CD8-positive, alpha-beta memory T cell (primary cell): ENCODE measurements around the gene TRAPPC13. TPM values are rescaled to one million over a fixed set of nuclear protein-coding genes. Genes with fewer than 3 reads are reported as not detected.
"Not testable (repeated sequence)": the region's sequence is repeated elsewhere in the genome, so short reads cannot be mapped to it uniquely, and the experiment has no call there.

Source experiments
- CTCF ChIA-PET: fragments of 350-600 bp; sonication (Branson Sonifier 250); formaldehyde crosslinking; loops from one replicate; lab custom pipeline; 2021; ENCODE audit warnings: antibody characterized with exemption; lab: Charles Lee
- POLR2A ChIA-PET: fragments of 350-600 bp; sonication (Branson Sonifier 250); formaldehyde crosslinking; loops from one replicate; lab custom pipeline; 2021; ENCODE audit warnings: antibody characterized with exemption; lab: Charles Lee
- DNase-seq, 5 donors: peaks; one replicate each; pipeline versions ENCODE4 v3.0.0 to v3.0.0-alpha.2; 2020 to 2022; ENCODE audit warnings: mixed read lengths in 1 of 5
- H3K27ac ChIP-seq: one replicate; pipeline ENCODE4 v1.7.0; 2013; ENCODE audit warnings: low read depth, mild to moderate bottlenecking, low read length, moderate library complexity
- H3K27me3 ChIP-seq: 2 replicates; pipeline ENCODE4 v1.7.0; 2013; ENCODE audit warnings: low read length, mild to moderate bottlenecking; ENCODE audit not compliant: insufficient read depth, poor library complexity, severe bottlenecking
- H3K36me3 ChIP-seq: 2 replicates; pipeline ENCODE4 v1.7.0; 2013; ENCODE audit warnings: mild to moderate bottlenecking, low read length, moderate library complexity; ENCODE audit not compliant: insufficient read depth
- H3K4me1 ChIP-seq: 2 replicates; pipeline ENCODE4 v1.7.0; 2013; ENCODE audit warnings: mild to moderate bottlenecking, low read length, moderate library complexity; ENCODE audit not compliant: insufficient read depth
- H3K4me3 ChIP-seq: 2 replicates; pipeline ENCODE4 v1.7.0; 2013; ENCODE audit warnings: mild to moderate bottlenecking, low read length
- H3K9me3 ChIP-seq: 2 replicates; pipeline ENCODE4 v1.7.0; 2013; ENCODE audit warnings: mild to moderate bottlenecking, low read length
- H3K27ac Mint-ChIP-seq, 8 donors: one replicate each; pipeline ENCODE4 v1.8.0; 2020 to 2021; ENCODE audit warnings: mixed read lengths in 8 of 8, mild to moderate bottlenecking in 6 of 8, inconsistent platforms in 3 of 8, moderate library complexity in 3 of 8
- H3K27me3 Mint-ChIP-seq, 2 donors: one replicate each; pipeline ENCODE4 v1.8.0; 2020 to 2021; ENCODE audit warnings: mixed read lengths in 2 of 2, mild to moderate bottlenecking in 1 of 2, moderate library complexity in 1 of 2
- H3K36me3 Mint-ChIP-seq, 3 donors: one replicate each; pipeline ENCODE4 v1.8.0; 2020 to 2021; ENCODE audit warnings: mixed read lengths in 3 of 3, inconsistent platforms in 1 of 3, mild to moderate bottlenecking in 1 of 3
- H3K4me1 Mint-ChIP-seq, 3 donors: one replicate each; pipeline ENCODE4 v1.8.0; 2020 to 2021; ENCODE audit warnings: mixed read lengths in 3 of 3, inconsistent platforms in 1 of 3, mild to moderate bottlenecking in 1 of 3
- H3K4me3 Mint-ChIP-seq, 7 donors: one replicate each; pipeline ENCODE4 v1.8.0; 2020 to 2021; ENCODE audit warnings: mixed read lengths in 7 of 7, mild to moderate bottlenecking in 6 of 7, moderate library complexity in 4 of 7, inconsistent platforms in 2 of 7
- H3K9me3 Mint-ChIP-seq, 5 donors: one replicate each; pipeline ENCODE4 v1.8.0; 2020 to 2022; ENCODE audit warnings: mixed read lengths in 5 of 5, mild to moderate bottlenecking in 3 of 5, moderate library complexity in 2 of 5, inconsistent platforms in 1 of 5
- polyA plus RNA-seq: library from polyadenylated mRNA; unstranded; fragments of 300-500 nt; fragmentation: Illumina TruSeq; gene quantifications from one replicate; pipeline ENCODE4 v1.2.3, GENCODE V29; 2021
- total RNA-seq, 2 experiments: library from RNA; stranded (reverse); gene quantifications; one replicate each; pipeline ENCODE4 v1.2.3, GENCODE V29; 2021

Gene TRAPPC13
- total and polyA plus RNA-seq, 3 experiments from 2014 or later = 15.7 to 25.2 (median 24.1) TPM

GRCh38 chr5:65647941-65648340, 23.1 kb downstream of the TRAPPC13 start:
- Mint-ChIP-seq H3K4me1 (peaks cover 0 to 1% (median 0%) of the 10 kb centered on the region in 3 donors), H3K27ac (peak overlapping the region in 2 of 8 donors; percentile 13 to 47), H3K9me3 (no peaks in the 10 kb centered on the region), H3K4me3 (no peak overlapping the region), H3K36me3 (peaks cover 0 to 53% (median 9%) of the 10 kb centered on the region in 3 donors), H3K27me3 (no peaks in the 10 kb centered on the region)
- no peak for DNase-seq
- no peaks in the 10 kb centered on the region for H3K4me1 ChIP-seq
- H3K4me3 ChIP-seq = no peak overlapping the region
- ChIA-PET POLR2A (interaction anchor here (0.5 kb wide), 1 partner anchor 335 kb away, joined by 6 read pairs; no protein-coding TSS in a partner anchor), CTCF (no interaction called here)
- H3K27me3 ChIP-seq = no peaks in the 10 kb centered on the region
- no peaks in the 10 kb centered on the region for H3K36me3 ChIP-seq
- H3K9me3 ChIP-seq = no peaks in the 10 kb centered on the region
- H3K27ac ChIP-seq = no peak overlapping the region

GRCh38 chr5:65651144-65651543, 26.3 kb downstream of the TRAPPC13 start:
- Histone ChIP-seq H3K36me3 (no peaks in the 10 kb centered on the region), H3K4me1 (no peaks in the 10 kb centered on the region), H3K27me3 (no peaks in the 10 kb centered on the region), H3K9me3 (no peaks in the 10 kb centered on the region), H3K4me3 (no peak overlapping the region), H3K27ac (no peak overlapping the region)
- no peak overlapping the region for H3K4me3 Mint-ChIP-seq
- H3K27ac Mint-ChIP-seq = no peak overlapping the region
- H3K4me1 Mint-ChIP-seq = no peaks in the 10 kb centered on the region
- no peaks in the 10 kb centered on the region for H3K9me3 Mint-ChIP-seq
- POLR2A ChIA-PET = interaction anchor here (0.6 kb wide), 1 partner anchor 315 kb away, joined by 6 read pairs; no protein-coding TSS in a partner anchor
- no peak for DNase-seq
- H3K27me3 Mint-ChIP-seq = no peaks in the 10 kb centered on the region
- CTCF ChIA-PET = no interaction called here
- H3K36me3 Mint-ChIP-seq = peaks cover 0 to 57% (median 10%) of the 10 kb centered on the region in 3 donors

- Histone ChIP-seq H3K36me3 (no peaks in the 10 kb centered on the region), H3K4me1 (no peaks in the 10 kb centered on the region), H3K27me3 (no peaks in the 10 kb centered on the region), H3K27ac (no peak overlapping the region), H3K9me3 (no peaks in the 10 kb centered on the region), H3K4me3 (no peak overlapping the region)
- DNase-seq = no peak
- Mint-ChIP-seq H3K4me3 (no peak overlapping the region), H3K27ac (no peak overlapping the region), H3K9me3 (no peaks in the 10 kb centered on the region), H3K4me1 (no peaks in the 10 kb centered on the region), H3K27me3 (no peaks in the 10 kb centered on the region), H3K36me3 (peaks cover 0 to 39% (median 11%) of the 10 kb centered on the region in 3 donors)
- ChIA-PET CTCF (no interaction called here), POLR2A (no interaction called here)
Observed at GRCh38 chr5:65654713-65655112, 29.9 kb downstream of the TRAPPC13 start.

- DNase-seq = no peak
- no peak overlapping the region for H3K4me3 Mint-ChIP-seq
- no peaks in the 10 kb centered on the region for H3K27me3 Mint-ChIP-seq
- Histone ChIP-seq H3K9me3 (no peaks in the 10 kb centered on the region), H3K4me1 (peaks cover 4% of the 10 kb centered on the region), H3K36me3 (peaks cover 6% of the 10 kb centered on the region), H3K27ac (no peak overlapping the region), H3K4me3 (no peak overlapping the region), H3K27me3 (no peaks in the 10 kb centered on the region)
- peak overlapping the region in 7 of 8 donors; percentile 19 to 85 (median 62) for H3K27ac Mint-ChIP-seq
- CTCF ChIA-PET = no interaction called here
- H3K9me3 Mint-ChIP-seq = no peaks in the 10 kb centered on the region
- H3K36me3 Mint-ChIP-seq = peaks cover 0 to 55% (median 9%) of the 10 kb centered on the region in 3 donors
- POLR2A ChIA-PET = no interaction called here
- H3K4me1 Mint-ChIP-seq = peaks cover 9 to 17% (median 11%) of the 10 kb centered on the region in 3 donors
Observed at GRCh38 chr5:65663804-65664521, 39.1 kb downstream of the TRAPPC13 start.

- ChIA-PET CTCF (no interaction called here), POLR2A (no interaction called here)
- Mint-ChIP-seq H3K27me3 (no peaks in the 10 kb centered on the region), H3K27ac (no peak overlapping the region), H3K9me3 (no peaks in the 10 kb centered on the region), H3K4me3 (no peak overlapping the region), H3K4me1 (peaks cover 6 to 10% (median 8%) of the 10 kb centered on the region in 3 donors), H3K36me3 (peaks cover 4 to 74% (median 12%) of the 10 kb centered on the region in 3 donors)
- DNase-seq = no peak
- Histone ChIP-seq H3K36me3 (peaks cover 30% of the 10 kb centered on the region), H3K4me1 (peaks cover 4% of the 10 kb centered on the region), H3K27ac (no peak overlapping the region), H3K4me3 (no peak overlapping the region), H3K27me3 (no peaks in the 10 kb centered on the region), H3K9me3 (no peaks in the 10 kb centered on the region)
Observed at GRCh38 chr5:65668696-65669095, 43.9 kb downstream of the TRAPPC13 start.

- POLR2A ChIA-PET = no interaction called here
- Mint-ChIP-seq H3K36me3 (peaks cover 8 to 88% (median 24%) of the 10 kb centered on the region in 3 donors), H3K4me3 (no peak overlapping the region), H3K4me1 (peaks cover 19 to 23% (median 21%) of the 10 kb centered on the region in 3 donors), H3K27ac (peak overlapping the region in 5 of 8 donors; percentile 27 to 54 (median 39)), H3K9me3 (no peaks in the 10 kb centered on the region), H3K27me3 (no peaks in the 10 kb centered on the region)
- Histone ChIP-seq H3K36me3 (peaks cover 44% of the 10 kb centered on the region), H3K4me1 (peaks cover 5% of the 10 kb centered on the region), H3K4me3 (no peak overlapping the region), H3K27me3 (no peaks in the 10 kb centered on the region), H3K9me3 (no peaks in the 10 kb centered on the region), H3K27ac (no peak overlapping the region)
- CTCF ChIA-PET = no interaction called here
- no peak for DNase-seq
Observed at GRCh38 chr5:65672796-65673195, 48.0 kb downstream of the TRAPPC13 start.

- no peaks in the 10 kb centered on the region for H3K27me3 ChIP-seq
- peaks cover 7% of the 10 kb centered on the region for H3K4me1 ChIP-seq
- Mint-ChIP-seq H3K4me1 (peaks cover 29 to 35% (median 34%) of the 10 kb centered on the region in 3 donors), H3K27me3 (no peaks in the 10 kb centered on the region), H3K36me3 (peaks cover 8 to 98% (median 21%) of the 10 kb centered on the region in 3 donors), H3K4me3 (no peak overlapping the region), H3K9me3 (no peaks in the 10 kb centered on the region), H3K27ac (peak overlapping the region in 6 of 8 donors; percentile 22 to 72 (median 61))
- no peak for DNase-seq
- ChIA-PET POLR2A (no interaction called here), CTCF (no interaction called here)
- H3K27ac ChIP-seq = no peak overlapping the region
- peaks cover 42% of the 10 kb centered on the region for H3K36me3 ChIP-seq
- no peaks in the 10 kb centered on the region for H3K9me3 ChIP-seq
- no peak overlapping the region for H3K4me3 ChIP-seq
Observed at GRCh38 chr5:65674749-65675148, 49.9 kb downstream of the TRAPPC13 start.

- H3K4me3 ChIP-seq, DNase-seq, CTCF ChIA-PET, H3K9me3 ChIP-seq, H3K27me3 ChIP-seq, POLR2A ChIA-PET, H3K27ac ChIP-seq, H3K9me3 Mint-ChIP-seq, H3K27me3 Mint-ChIP-seq: not testable (repeated sequence)
- peak overlapping the region in 1 of 7 donors; percentile 2 for H3K4me3 Mint-ChIP-seq
- Histone ChIP-seq H3K36me3 (peaks cover 38% of the 10 kb centered on the region), H3K4me1 (peaks cover 10% of the 10 kb centered on the region)
- peak overlapping the region in 5 of 8 donors; percentile 19 to 81 (median 44) for H3K27ac Mint-ChIP-seq
- peaks cover 35 to 42% (median 36%) of the 10 kb centered on the region in 3 donors for H3K4me1 Mint-ChIP-seq
- H3K36me3 Mint-ChIP-seq = peaks cover 8 to 98% (median 22%) of the 10 kb centered on the region in 3 donors
Observed at GRCh38 chr5:65676056-65676455, 51.2 kb downstream of the TRAPPC13 start.
